OCI-LY3 (cell line): ENCODE data around the gene OR2W3.

Source experiments
- H2AFZ ChIP-seq: fragments of 200-600, 300-600 bp; shearing (Covaris generic); 2 replicates; pipeline ENCODE4 v1.6.0; 2014; ENCODE audit warnings: antibody characterized with exemption, low read depth, low read length
- H3K27ac ChIP-seq: fragments of 200-600, 300-600 bp; sonication (generic); 2 replicates; pipeline ENCODE4 v1.5.1; 2014; ENCODE audit warnings: mild to moderate bottlenecking, low read length, moderate library complexity, mixed read lengths
- H3K27me3 ChIP-seq: fragments of 200-600, 300-600 bp; sonication (generic); 2 replicates; pipeline ENCODE4 v1.6.1; 2014; ENCODE audit warnings: low read depth, low read length, mixed read lengths
- H3K36me3 ChIP-seq: fragments of 200-600, 300-600 bp; sonication (generic); replicated peaks from 2 replicates; pipeline ENCODE3; 2014; ENCODE audit warnings: low read depth, low read length, mixed read lengths
- H3K4me1 ChIP-seq: fragments of 300-600, 200-600 bp; sonication (generic); 2 replicates; pipeline ENCODE4 v1.6.1; 2014; ENCODE audit warnings: low read length, mixed read lengths
- H3K4me2 ChIP-seq: fragments of 200-600, 300-600 bp; sonication (generic); 2 replicates; pipeline ENCODE4 v1.6.1; 2014; ENCODE audit warnings: low read length, mixed read lengths
- H3K4me3 ChIP-seq: fragments of 300-600, 200-600 bp; sonication (generic); 2 replicates; pipeline ENCODE4 v1.5.1; 2014; ENCODE audit warnings: antibody characterized with exemption, mild to moderate bottlenecking, low read length, moderate library complexity
- H3K79me2 ChIP-seq: fragments of 300-600, 200-600 bp; shearing (Covaris generic); 2 replicates; pipeline ENCODE4 v1.6.1; 2014; ENCODE audit warnings: mild to moderate bottlenecking, low read length, mixed read lengths
- H3K9ac ChIP-seq: fragments of 300-600, 200-600 bp; shearing (Covaris generic); 2 replicates; pipeline ENCODE4 v1.6.0; 2014; ENCODE audit warnings: mild to moderate bottlenecking, low read length, moderate library complexity
- H3K9me3 ChIP-seq: fragments of 200-600, 300-600 bp; shearing (Covaris generic); 2 replicates; pipeline ENCODE4 v1.6.1; 2014; ENCODE audit warnings: low read length, mixed read lengths; ENCODE audit not compliant: insufficient read depth
- H4K20me1 ChIP-seq: fragments of 200-600, 300-600 bp; sonication (generic); 2 replicates; pipeline ENCODE4 v1.6.1; 2016; ENCODE audit warnings: low read length, mixed read lengths; ENCODE audit not compliant: insufficient read depth
- EZH2phosphoT487 ChIP-seq: fragments of 200-600 bp; shearing (Covaris generic); IDR thresholded peaks from 2 replicates; pipeline ENCODE4 v1.6.1; 2018; ENCODE audit warnings: antibody characterized with exemption, mixed run types, low read depth
- TF ChIP-seq, protein P1 (sequence below): fragments of 200-600, 300-600 bp; sonication (generic); IDR thresholded peaks from 2 replicates; pipeline ENCODE4 v1.5.1; 2014; ENCODE audit warnings: antibody characterized with exemption, low read length, low read depth

The OR2W3 gene

DNA sequence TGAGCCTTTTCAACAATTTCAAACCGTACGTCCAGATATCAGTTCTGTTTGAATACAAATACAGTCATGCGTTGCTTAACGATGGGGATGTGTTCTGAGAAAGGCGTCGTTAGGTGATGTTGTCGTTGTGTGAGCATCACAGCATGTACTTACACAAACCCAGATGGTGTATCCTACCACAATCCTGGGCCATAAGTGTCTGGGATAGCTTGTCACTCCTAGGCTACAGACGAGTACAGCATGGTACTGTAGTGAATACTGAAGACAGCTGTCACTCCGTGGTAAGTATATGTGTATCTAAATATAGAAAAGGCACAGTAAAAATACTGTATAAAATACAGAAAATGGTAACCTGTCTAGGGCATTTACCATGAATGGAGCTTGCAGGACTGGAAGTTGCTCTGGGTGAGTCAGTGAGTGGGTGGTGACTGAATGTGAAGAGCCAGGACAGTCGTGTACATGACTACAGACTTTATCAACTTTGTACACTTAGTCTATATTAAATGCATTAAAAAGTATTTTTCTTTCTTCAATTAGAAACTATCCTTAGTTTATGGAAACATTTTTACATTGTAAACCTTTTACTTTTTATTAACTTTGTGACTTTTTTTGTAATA is 10.5 kb upstream of the OR2W3 start:
- no peaks in the 10 kb centered on the region for H4K20me1 ChIP-seq
- H3K27ac ChIP-seq = no peak overlapping the region
- no peaks in the 10 kb centered on the region for H3K9me3 ChIP-seq
- TF ChIP-seq, protein P1, sequence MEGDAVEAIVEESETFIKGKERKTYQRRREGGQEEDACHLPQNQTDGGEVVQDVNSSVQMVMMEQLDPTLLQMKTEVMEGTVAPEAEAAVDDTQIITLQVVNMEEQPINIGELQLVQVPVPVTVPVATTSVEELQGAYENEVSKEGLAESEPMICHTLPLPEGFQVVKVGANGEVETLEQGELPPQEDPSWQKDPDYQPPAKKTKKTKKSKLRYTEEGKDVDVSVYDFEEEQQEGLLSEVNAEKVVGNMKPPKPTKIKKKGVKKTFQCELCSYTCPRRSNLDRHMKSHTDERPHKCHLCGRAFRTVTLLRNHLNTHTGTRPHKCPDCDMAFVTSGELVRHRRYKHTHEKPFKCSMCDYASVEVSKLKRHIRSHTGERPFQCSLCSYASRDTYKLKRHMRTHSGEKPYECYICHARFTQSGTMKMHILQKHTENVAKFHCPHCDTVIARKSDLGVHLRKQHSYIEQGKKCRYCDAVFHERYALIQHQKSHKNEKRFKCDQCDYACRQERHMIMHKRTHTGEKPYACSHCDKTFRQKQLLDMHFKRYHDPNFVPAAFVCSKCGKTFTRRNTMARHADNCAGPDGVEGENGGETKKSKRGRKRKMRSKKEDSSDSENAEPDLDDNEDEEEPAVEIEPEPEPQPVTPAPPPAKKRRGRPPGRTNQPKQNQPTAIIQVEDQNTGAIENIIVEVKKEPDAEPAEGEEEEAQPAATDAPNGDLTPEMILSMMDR = no peak
- TF ChIP-seq EZH2phosphoT487 = no peak
- H3K4me3 ChIP-seq = no peak overlapping the region
- H2AFZ ChIP-seq = no peak overlapping the region
- no peaks in the 10 kb centered on the region for H3K4me1 ChIP-seq
- H3K36me3 ChIP-seq = no peaks in the 10 kb centered on the region
- H3K4me2 ChIP-seq = no peak overlapping the region
- no peak overlapping the region for H3K9ac ChIP-seq
- no peaks in the 10 kb centered on the region for H3K79me2 ChIP-seq
- no peaks in the 10 kb centered on the region for H3K27me3 ChIP-seq

DNA sequence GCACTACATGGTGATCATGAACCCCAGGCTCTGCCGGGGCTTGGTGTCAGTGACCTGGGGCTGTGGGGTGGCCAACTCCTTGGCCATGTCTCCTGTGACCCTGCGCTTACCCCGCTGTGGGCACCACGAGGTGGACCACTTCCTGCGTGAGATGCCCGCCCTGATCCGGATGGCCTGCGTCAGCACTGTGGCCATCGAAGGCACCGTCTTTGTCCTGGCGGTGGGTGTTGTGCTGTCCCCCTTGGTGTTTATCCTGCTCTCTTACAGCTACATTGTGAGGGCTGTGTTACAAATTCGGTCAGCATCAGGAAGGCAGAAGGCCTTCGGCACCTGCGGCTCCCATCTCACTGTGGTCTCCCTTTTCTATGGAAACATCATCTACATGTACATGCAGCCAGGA is 589 bp downstream of the OR2W3 start:
- Histone ChIP-seq H2AFZ (no peak overlapping the region), H3K79me2 (no peaks in the 10 kb centered on the region), H3K9ac (no peak overlapping the region), H3K27ac (no peak overlapping the region), H3K9me3 (no peaks in the 10 kb centered on the region), H3K27me3 (no peaks in the 10 kb centered on the region), H3K4me2 (no peak overlapping the region), H3K4me1 (no peaks in the 10 kb centered on the region), H4K20me1 (no peaks in the 10 kb centered on the region), H3K4me3 (no peak overlapping the region), H3K36me3 (no peaks in the 10 kb centered on the region)
- TF ChIP-seq, protein P1 = no peak
- TF ChIP-seq EZH2phosphoT487 = no peak

DNA sequence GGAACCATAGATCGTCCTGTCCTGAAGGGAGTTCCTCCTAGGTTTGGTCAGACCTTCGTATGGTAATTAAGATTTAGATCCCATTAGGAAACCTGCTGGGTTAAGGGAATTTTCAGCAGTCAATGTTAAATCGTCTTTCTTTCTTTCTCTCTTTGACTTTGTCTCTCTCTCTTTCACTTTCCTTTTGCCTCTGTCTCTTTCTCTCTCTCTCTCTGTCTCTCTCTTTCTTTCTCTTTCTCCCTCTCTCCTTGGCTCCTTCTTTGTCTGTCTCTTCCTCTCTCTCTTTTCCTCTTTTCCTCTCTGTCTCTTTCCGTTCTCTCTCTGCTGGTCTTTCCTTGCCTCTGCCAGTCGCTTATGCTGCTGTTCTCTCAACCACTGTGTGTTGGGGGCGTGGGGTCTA is 8.7 kb downstream of the OR2W3 start:
- TF ChIP-seq EZH2phosphoT487 = no peak
- TF ChIP-seq, protein P1 = no peak
- no peaks in the 10 kb centered on the region for H3K27me3 ChIP-seq
- H4K20me1 ChIP-seq = no peaks in the 10 kb centered on the region
- H3K9ac ChIP-seq = no peak overlapping the region
- H3K9me3 ChIP-seq = no peaks in the 10 kb centered on the region
- no peak overlapping the region for H2AFZ ChIP-seq
- H3K27ac ChIP-seq = no peak overlapping the region
- no peaks in the 10 kb centered on the region for H3K4me1 ChIP-seq
- no peak overlapping the region for H3K4me3 ChIP-seq
- H3K79me2 ChIP-seq = no peaks in the 10 kb centered on the region
- no peaks in the 10 kb centered on the region for H3K36me3 ChIP-seq
- H3K4me2 ChIP-seq = no peak overlapping the region

DNA sequence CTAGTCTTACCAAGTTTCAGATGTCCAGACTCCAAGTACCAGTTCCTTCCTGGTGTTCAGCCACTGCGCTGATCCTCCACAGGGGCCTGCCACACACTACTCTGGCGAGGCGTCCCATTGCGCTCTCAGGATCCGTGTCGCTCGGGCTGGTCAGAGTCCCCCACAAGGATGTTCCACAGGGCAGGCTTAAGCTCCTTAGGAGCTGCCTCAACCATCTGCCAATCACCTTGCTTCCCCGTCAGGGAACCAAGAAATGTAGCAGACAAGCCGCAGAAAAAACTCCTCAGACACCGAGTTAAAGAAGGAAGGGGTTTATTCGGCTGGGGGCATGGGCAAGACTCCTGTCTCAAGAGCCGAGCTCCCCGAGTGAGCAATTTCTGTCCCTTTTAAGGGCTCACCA is 9.8 kb downstream of the OR2W3 start:
- Histone ChIP-seq H3K9me3 (no peaks in the 10 kb centered on the region), H3K9ac (no peak overlapping the region), H4K20me1 (no peaks in the 10 kb centered on the region), H2AFZ (no peak overlapping the region), H3K4me3 (no peak overlapping the region), H3K27ac (no peak overlapping the region), H3K4me2 (no peak overlapping the region), H3K27me3 (no peaks in the 10 kb centered on the region), H3K79me2 (no peaks in the 10 kb centered on the region), H3K36me3 (no peaks in the 10 kb centered on the region), H3K4me1 (no peaks in the 10 kb centered on the region)
- TF ChIP-seq, protein P1 = no peak
- TF ChIP-seq EZH2phosphoT487 = no peak
